Measurements from ENCODE around the gene PABPC3. TPM values are rescaled to one million over a fixed set of nuclear protein-coding genes. Genes with fewer than 3 reads are reported as not detected.

Gene PABPC3
- polyA plus RNA-seq, 1 of the 3 experiments (the other 2 are of a cell fraction), result 0.02 TPM

DNA sequence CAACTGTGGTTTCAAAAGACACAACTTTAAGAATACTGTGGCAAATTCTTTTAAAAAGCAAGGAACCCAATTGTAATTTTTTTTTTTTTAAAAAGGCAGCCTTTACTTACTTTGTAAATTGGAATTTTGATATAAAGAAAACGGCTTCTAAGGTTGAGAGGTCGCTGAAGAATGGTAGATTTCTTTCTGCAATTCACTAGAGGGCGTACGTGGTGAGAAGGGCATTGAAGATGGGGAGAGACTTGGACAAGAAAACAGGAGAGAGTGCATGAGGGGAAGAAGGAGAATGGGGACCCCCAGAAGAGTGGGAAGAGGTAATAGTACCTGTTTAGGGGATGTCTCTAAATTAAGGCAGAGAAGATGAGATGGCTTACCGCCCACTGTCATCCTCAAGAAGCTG, 33.5 kb upstream of the PABPC3 start (continued):
- TF ChIP-seq RFX5 (IDR thresholded peaks at IDR 0.05; ENCODE audit: low read length) (no peak), GABPA (IDR thresholded peaks at IDR 0.05; ENCODE audit: low read depth) (no peak), EP300 (IDR thresholded peaks at IDR 0.05; ENCODE audit: borderline replicate concordance in 1 of 2, low read depth in 1 of 2, low read length in 1 of 2) (no peak), TEAD4 (IDR thresholded peaks at IDR 0.05; ENCODE audit: borderline replicate concordance, insufficient read depth) (no peak), CHD2 (IDR thresholded peaks at IDR 0.05; ENCODE audit: low read length, partially characterized antibody) (no peak), RCOR1 (IDR thresholded peaks at IDR 0.05; ENCODE audit: low read length) (no peak), JUND (IDR thresholded peaks at IDR 0.05) (no peak), POLR2AphosphoS5 (IDR thresholded peaks at IDR 0.05; ENCODE audit: low read depth, low read length) (no peak)

DNA sequence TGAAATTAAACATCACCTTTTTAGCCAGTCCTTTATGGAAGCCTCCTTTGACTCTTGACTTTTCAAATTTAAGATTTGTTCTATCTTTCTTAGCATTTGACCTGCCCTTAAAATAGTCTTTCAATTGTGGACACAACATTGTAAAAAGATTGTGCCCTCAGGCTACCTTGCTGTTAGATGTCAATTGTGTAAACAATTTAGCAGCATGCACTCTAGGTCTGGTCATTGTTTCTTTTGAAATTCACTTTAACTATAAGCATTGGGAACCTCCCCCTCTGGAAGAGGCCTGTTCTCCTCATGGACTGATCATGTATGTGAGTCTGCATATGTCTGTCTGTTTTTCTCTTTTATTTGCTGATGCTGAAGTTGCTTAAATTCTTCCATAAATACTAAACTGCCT, 31.5 kb upstream of the PABPC3 start:
- no peaks in the 10 kb centered on the region for H3K9me3 ChIP-seq
- no peaks in the 10 kb centered on the region for H3K79me2 ChIP-seq (ENCODE audit: insufficient read depth)
- H2AFZ ChIP-seq (ENCODE audit: low read depth), result no peak overlapping the region
- H3K9me2 ChIP-seq, result no peaks in the 10 kb centered on the region
- peaks cover 6% of the 10 kb centered on the region; the same call in 1 of the 2 replicates for H3K27me3 ChIP-seq (ENCODE audit: insufficient read depth)
- ChIA-PET CTCF (interaction anchor here (1.5 kb wide), 2 partner anchors 21 to 50 kb away, joined by 3 to 4 read pairs; no protein-coding TSS in a partner anchor), POLR2A (no interaction called here)
- H3F3A ChIP-seq (replicated peaks; ENCODE audit: insufficient read depth), result no peaks in the 10 kb centered on the region
- H3K4me1 ChIP-seq (ENCODE audit: control insufficient read depth in 1 of 2, insufficient read depth in 2 of 2, low read depth in 1 of 2, low read length in 1 of 2), result no peaks in the 10 kb centered on the region
- no peak for DNase-seq
- H3K4me3 ChIP-seq (ENCODE audit: low read depth in 2 of 2, low read length in 1 of 2), result no peak overlapping the region
- no peak overlapping the region for H3K4me2 ChIP-seq
- no peak overlapping the region for H3K9ac ChIP-seq
- TF ChIP-seq, protein P1, sequence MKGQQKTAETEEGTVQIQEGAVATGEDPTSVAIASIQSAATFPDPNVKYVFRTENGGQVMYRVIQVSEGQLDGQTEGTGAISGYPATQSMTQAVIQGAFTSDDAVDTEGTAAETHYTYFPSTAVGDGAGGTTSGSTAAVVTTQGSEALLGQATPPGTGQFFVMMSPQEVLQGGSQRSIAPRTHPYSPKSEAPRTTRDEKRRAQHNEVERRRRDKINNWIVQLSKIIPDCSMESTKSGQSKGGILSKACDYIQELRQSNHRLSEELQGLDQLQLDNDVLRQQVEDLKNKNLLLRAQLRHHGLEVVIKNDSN (IDR thresholded peaks at IDR 0.05; ENCODE audit: borderline replicate concordance, low read depth), result no peak
- TF ChIP-seq, protein P2, sequence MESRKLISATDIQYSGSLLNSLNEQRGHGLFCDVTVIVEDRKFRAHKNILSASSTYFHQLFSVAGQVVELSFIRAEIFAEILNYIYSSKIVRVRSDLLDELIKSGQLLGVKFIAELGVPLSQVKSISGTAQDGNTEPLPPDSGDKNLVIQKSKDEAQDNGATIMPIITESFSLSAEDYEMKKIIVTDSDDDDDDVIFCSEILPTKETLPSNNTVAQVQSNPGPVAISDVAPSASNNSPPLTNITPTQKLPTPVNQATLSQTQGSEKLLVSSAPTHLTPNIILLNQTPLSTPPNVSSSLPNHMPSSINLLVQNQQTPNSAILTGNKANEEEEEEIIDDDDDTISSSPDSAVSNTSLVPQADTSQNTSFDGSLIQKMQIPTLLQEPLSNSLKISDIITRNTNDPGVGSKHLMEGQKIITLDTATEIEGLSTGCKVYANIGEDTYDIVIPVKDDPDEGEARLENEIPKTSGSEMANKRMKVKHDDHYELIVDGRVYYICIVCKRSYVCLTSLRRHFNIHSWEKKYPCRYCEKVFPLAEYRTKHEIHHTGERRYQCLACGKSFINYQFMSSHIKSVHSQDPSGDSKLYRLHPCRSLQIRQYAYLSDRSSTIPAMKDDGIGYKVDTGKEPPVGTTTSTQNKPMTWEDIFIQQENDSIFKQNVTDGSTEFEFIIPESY (IDR thresholded peaks at IDR 0.05; ENCODE audit: borderline replicate concordance, low read depth), result no peak
- TF ChIP-seq, protein P3, sequence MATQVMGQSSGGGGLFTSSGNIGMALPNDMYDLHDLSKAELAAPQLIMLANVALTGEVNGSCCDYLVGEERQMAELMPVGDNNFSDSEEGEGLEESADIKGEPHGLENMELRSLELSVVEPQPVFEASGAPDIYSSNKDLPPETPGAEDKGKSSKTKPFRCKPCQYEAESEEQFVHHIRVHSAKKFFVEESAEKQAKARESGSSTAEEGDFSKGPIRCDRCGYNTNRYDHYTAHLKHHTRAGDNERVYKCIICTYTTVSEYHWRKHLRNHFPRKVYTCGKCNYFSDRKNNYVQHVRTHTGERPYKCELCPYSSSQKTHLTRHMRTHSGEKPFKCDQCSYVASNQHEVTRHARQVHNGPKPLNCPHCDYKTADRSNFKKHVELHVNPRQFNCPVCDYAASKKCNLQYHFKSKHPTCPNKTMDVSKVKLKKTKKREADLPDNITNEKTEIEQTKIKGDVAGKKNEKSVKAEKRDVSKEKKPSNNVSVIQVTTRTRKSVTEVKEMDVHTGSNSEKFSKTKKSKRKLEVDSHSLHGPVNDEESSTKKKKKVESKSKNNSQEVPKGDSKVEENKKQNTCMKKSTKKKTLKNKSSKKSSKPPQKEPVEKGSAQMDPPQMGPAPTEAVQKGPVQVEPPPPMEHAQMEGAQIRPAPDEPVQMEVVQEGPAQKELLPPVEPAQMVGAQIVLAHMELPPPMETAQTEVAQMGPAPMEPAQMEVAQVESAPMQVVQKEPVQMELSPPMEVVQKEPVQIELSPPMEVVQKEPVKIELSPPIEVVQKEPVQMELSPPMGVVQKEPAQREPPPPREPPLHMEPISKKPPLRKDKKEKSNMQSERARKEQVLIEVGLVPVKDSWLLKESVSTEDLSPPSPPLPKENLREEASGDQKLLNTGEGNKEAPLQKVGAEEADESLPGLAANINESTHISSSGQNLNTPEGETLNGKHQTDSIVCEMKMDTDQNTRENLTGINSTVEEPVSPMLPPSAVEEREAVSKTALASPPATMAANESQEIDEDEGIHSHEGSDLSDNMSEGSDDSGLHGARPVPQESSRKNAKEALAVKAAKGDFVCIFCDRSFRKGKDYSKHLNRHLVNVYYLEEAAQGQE (IDR thresholded peaks at IDR 0.05; ENCODE audit: low read depth, low read length), result no peak
- TF ChIP-seq TCF12 (IDR thresholded peaks at IDR 0.05), result no peak
- TF ChIP-seq RXRA (IDR thresholded peaks at IDR 0.05; ENCODE audit: borderline replicate concordance, low read depth), result no peak
- TF ChIP-seq NRF1 (IDR thresholded peaks at IDR 0.05; ENCODE audit: low read depth, low read length), result no peak
- TF ChIP-seq GABPA (IDR thresholded peaks at IDR 0.05; ENCODE audit: low read depth), result no peak
- no peak for TF ChIP-seq CHD2 (IDR thresholded peaks at IDR 0.05; ENCODE audit: low read length, partially characterized antibody)
- no peak for TF ChIP-seq MXI1 (IDR thresholded peaks at IDR 0.05; ENCODE audit: low read depth, low read length)
- no peak for TF ChIP-seq JUND (IDR thresholded peaks at IDR 0.05)
- TF ChIP-seq FOXM1 (IDR thresholded peaks at IDR 0.05; ENCODE audit: low read depth), result no peak
- no peak for TF ChIP-seq GATA2 (CRISPR knock-in tag; IDR thresholded peaks at IDR 0.05)
- TF ChIP-seq, protein P4, sequence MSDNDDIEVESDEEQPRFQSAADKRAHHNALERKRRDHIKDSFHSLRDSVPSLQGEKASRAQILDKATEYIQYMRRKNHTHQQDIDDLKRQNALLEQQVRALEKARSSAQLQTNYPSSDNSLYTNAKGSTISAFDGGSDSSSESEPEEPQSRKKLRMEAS (IDR thresholded peaks at IDR 0.05; ENCODE audit: low read depth), result no peak
- TF ChIP-seq RCOR1 (IDR thresholded peaks at IDR 0.05; ENCODE audit: low read length), result no peak
- TF ChIP-seq YY1 (IDR thresholded peaks at IDR 0.05; ENCODE audit: low read depth), result no peak
- H3K36me3 ChIP-seq (replicated peaks in 1 of 2; ENCODE audit: control insufficient read depth in 1 of 2, insufficient read depth in 2 of 2, low read length in 1 of 2), result no peaks in the 10 kb centered on the region
- no peaks in the 10 kb centered on the region for H4K20me1 ChIP-seq (ENCODE audit: insufficient read depth)
- H3K27ac ChIP-seq (ENCODE audit: low read depth in 2 of 2, low read length in 1 of 2), result no peak overlapping the region
